Measurements from ENCODE around the gene FAM163B. TPM values are rescaled to one million over a fixed set of nuclear protein-coding genes. Genes with fewer than 3 reads are reported as not detected.

The FAM163B gene
- polyA plus RNA-seq, 1 donor (not counting 4 experiments of a cell fraction or from before 2014, with no cell fraction given), result not detected

DNA sequence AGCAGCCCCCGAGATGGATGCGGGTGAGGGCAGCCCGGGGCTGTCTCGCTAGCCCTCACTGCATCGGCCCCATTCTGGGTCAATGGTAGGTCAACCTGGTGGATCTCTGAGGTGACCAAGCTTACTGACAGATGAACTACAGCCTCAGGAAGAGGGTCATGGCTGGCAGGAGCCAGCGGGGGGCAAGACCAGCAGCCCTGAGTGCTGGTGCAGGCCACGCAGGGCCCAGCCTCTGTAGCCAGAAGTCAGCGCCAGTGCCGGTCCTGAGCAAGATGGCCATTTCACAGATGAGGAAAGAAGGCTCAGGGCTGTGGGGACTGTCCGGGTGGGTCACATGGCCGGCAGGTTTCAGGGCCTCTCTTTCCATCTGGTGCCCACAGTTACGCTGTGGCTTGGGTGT, 21.9 kb upstream of the FAM163B start:
- H4K20me1 ChIP-seq (ENCODE audit: control insufficient read depth, extremely low read depth, insufficient read depth, low read length), result no peaks in the 10 kb centered on the region
- no peaks in the 10 kb centered on the region for H3K36me3 ChIP-seq (ENCODE audit: control insufficient read depth in 2 of 2, extremely low read depth in 1 of 2, insufficient read depth in 2 of 2, low read length in 2 of 2)
- H3K4me1 ChIP-seq (ENCODE audit: control insufficient read depth, extremely low read depth, insufficient read depth, low read length), result no peaks in the 10 kb centered on the region
- H3K27ac ChIP-seq (ENCODE audit: control insufficient read depth, insufficient read depth, low read length), result no peak overlapping the region
- H2AFZ ChIP-seq (ENCODE audit: control insufficient read depth, low read length), result no peak overlapping the region
- dilution Hi-C loops (cut with MboI; ENCODE audit: extremely low pct_ligation_motif_present, low sequenced_read_pairs), result no loop called here
- H3K9ac ChIP-seq (ENCODE audit: control insufficient read depth, extremely low read depth, insufficient read depth, low read length), result no peak overlapping the region
- peaks cover 26% of the 10 kb centered on the region for H3K27me3 ChIP-seq (ENCODE audit: control insufficient read depth, extremely low read depth, insufficient read depth, low read length)
- H3K9me1 ChIP-seq (ENCODE audit: control insufficient read depth, extremely low read depth, insufficient read depth, low read length), result no peaks in the 10 kb centered on the region
- FAIRE-seq, result no peak
- no peaks in the 10 kb centered on the region for H3K9me3 ChIP-seq (ENCODE audit: control insufficient read depth, low read depth, low read length)
- DNase-seq (ENCODE audit: low read depth, low spot score), result no peak
- no peak overlapping the region for H3K4me2 ChIP-seq (ENCODE audit: control insufficient read depth, extremely low read depth, insufficient read depth, low read depth, low read length)
- no peak for TF ChIP-seq EZH2 (IDR thresholded peaks at IDR 0.05; ENCODE audit: low read length)
- TF ChIP-seq, protein P1, sequence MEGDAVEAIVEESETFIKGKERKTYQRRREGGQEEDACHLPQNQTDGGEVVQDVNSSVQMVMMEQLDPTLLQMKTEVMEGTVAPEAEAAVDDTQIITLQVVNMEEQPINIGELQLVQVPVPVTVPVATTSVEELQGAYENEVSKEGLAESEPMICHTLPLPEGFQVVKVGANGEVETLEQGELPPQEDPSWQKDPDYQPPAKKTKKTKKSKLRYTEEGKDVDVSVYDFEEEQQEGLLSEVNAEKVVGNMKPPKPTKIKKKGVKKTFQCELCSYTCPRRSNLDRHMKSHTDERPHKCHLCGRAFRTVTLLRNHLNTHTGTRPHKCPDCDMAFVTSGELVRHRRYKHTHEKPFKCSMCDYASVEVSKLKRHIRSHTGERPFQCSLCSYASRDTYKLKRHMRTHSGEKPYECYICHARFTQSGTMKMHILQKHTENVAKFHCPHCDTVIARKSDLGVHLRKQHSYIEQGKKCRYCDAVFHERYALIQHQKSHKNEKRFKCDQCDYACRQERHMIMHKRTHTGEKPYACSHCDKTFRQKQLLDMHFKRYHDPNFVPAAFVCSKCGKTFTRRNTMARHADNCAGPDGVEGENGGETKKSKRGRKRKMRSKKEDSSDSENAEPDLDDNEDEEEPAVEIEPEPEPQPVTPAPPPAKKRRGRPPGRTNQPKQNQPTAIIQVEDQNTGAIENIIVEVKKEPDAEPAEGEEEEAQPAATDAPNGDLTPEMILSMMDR (optimal IDR thresholded peaks at IDR 0.05 in 1 of 3, IDR thresholded peaks at IDR 0.05 in 1 of 3, conservative IDR thresholded peaks at IDR 0.05 in 1 of 3; ENCODE audit: extremely low read depth in 1 of 3, insufficient read depth in 2 of 3, low read length in 3 of 3), result no peak
- no peak overlapping the region for H3K4me3 ChIP-seq (ENCODE audit: control insufficient read depth in 2 of 3, extremely low read depth in 1 of 3, insufficient read depth in 2 of 3, low read depth in 1 of 3, low read length in 3 of 3)
- H3K79me2 ChIP-seq (ENCODE audit: control insufficient read depth, insufficient read depth, low read length), result no peaks in the 10 kb centered on the region

DNA sequence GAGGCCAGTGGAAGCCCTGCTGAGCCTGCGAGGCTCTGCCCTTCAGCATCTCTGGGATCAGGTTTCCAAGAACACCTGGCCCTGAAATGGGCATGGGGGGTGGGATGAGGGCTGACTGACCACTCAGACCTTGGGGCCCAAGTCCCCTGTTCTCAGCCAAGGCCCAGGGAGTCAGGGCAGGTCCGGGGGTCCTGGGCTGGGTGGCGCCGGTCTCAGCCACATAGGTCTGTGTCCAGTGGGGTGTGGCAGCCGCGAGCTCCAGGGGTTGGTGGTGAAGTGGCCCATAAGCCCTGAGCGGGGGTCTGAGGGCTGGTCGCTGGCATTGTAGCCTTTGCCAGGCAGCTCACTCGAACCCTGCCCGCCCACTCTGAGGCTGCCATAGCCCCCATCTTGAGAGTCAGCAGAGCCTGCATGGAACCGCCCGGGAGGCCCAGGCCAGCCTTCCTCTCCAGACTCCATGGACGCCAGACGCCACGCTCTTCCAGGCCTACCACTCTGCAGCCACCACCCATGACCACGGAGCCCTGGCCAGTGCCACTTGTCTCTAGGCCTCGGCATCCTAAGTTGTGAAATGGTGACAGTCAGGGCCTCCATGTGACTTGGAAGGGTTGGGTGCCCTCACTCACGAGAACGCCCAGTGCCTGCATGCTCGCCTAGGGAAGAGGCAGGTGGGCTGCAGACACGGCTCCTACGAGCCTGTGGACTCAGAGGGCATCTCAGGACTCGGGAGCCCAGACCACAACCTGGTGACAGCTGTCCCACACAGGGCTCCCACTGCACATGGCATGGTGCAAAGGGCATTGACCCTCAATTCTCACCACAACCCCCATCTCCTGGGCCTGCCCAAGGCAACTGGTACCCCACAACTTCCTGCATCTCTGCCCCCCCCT, 20.3 kb upstream of the FAM163B start:
- no peak overlapping the region for H3K4me2 ChIP-seq (ENCODE audit: control insufficient read depth, extremely low read depth, insufficient read depth, low read depth, low read length)
- no peaks in the 10 kb centered on the region for H3K9me3 ChIP-seq (ENCODE audit: control insufficient read depth, low read depth, low read length)
- TF ChIP-seq, protein P1 (optimal IDR thresholded peaks at IDR 0.05 in 1 of 3, IDR thresholded peaks at IDR 0.05 in 1 of 3, conservative IDR thresholded peaks at IDR 0.05 in 1 of 3; ENCODE audit: extremely low read depth in 1 of 3, insufficient read depth in 2 of 3, low read length in 3 of 3), result no peak
- TF ChIP-seq EZH2 (IDR thresholded peaks at IDR 0.05; ENCODE audit: low read length), result no peak
- no peak overlapping the region for H3K4me3 ChIP-seq (ENCODE audit: control insufficient read depth in 2 of 3, extremely low read depth in 1 of 3, insufficient read depth in 2 of 3, low read depth in 1 of 3, low read length in 3 of 3)
- no peaks in the 10 kb centered on the region for H3K4me1 ChIP-seq (ENCODE audit: control insufficient read depth, extremely low read depth, insufficient read depth, low read length)
- no peak overlapping the region for H2AFZ ChIP-seq (ENCODE audit: control insufficient read depth, low read length)
- H3K9me1 ChIP-seq (ENCODE audit: control insufficient read depth, extremely low read depth, insufficient read depth, low read length), result no peaks in the 10 kb centered on the region
- H3K27ac ChIP-seq (ENCODE audit: control insufficient read depth, insufficient read depth, low read length), result no peak overlapping the region
- no peaks in the 10 kb centered on the region for H3K36me3 ChIP-seq (ENCODE audit: control insufficient read depth in 2 of 2, extremely low read depth in 1 of 2, insufficient read depth in 2 of 2, low read length in 2 of 2)
- dilution Hi-C loops (cut with MboI; ENCODE audit: extremely low pct_ligation_motif_present, low sequenced_read_pairs), result no loop called here
- DNase-seq (ENCODE audit: low read depth, low spot score), result no peak
- no peaks in the 10 kb centered on the region for H3K79me2 ChIP-seq (ENCODE audit: control insufficient read depth, insufficient read depth, low read length)
- no peak overlapping the region for H3K9ac ChIP-seq (ENCODE audit: control insufficient read depth, extremely low read depth, insufficient read depth, low read length)
- H4K20me1 ChIP-seq (ENCODE audit: control insufficient read depth, extremely low read depth, insufficient read depth, low read length), result no peaks in the 10 kb centered on the region
- peaks cover 17% of the 10 kb centered on the region for H3K27me3 ChIP-seq (ENCODE audit: control insufficient read depth, extremely low read depth, insufficient read depth, low read length)
- FAIRE-seq, result no peak

All from keratinocyte (primary cell).